Vagina (tissue), 2 donors: Measurements from ENCODE around the gene SEMA5B. TPM values are rescaled to one million over a fixed set of nuclear protein-coding genes. Genes with fewer than 3 reads are reported as not detected.

ENCODE experiments used
- DNase-seq, 2 donors: peaks; one replicate each; pipeline ENCODE4 v3.0.0-alpha.2; 2017; ENCODE audit errors: extremely low spot score in 2 of 2
- H3K27ac ChIP-seq: fragments of 200-600 bp; sonication (generic); one replicate; pipeline ENCODE4 v1.5.1; 2019
- H3K27me3 ChIP-seq: fragments of 200-600 bp; sonication (generic); one replicate; pipeline ENCODE4 v1.5.1; 2019
- H3K36me3 ChIP-seq, 2 donors: fragments of 200-600 bp; sonication (generic); one replicate each; pipeline ENCODE4 v1.5.1; 2017 to 2019
- H3K4me1 ChIP-seq: fragments of 200-600 bp; sonication (generic); one replicate; pipeline ENCODE4 v1.5.1; 2019
- H3K4me3 ChIP-seq, 2 donors: fragments of 200-600 bp; sonication (generic); 1 replicate in 1 of 2; 2 replicates in 1 of 2; pipeline ENCODE4 v1.5.1; 2016 to 2019
- H3K9me3 ChIP-seq: fragments of 200-600 bp; sonication (generic); one replicate; pipeline ENCODE4 v1.5.1; 2019
- CTCF ChIP-seq, 3 experiments: fragments of 450-650 bp in 2 of 3; fragments of 200-600 bp in 1 of 3; sonication (generic) in 1 of 3; IDR thresholded peaks; one replicate each; pipeline ENCODE4 v1.5.1; 2017 to 2019; ENCODE audit warnings: antibody characterized with exemption in 3 of 3, mild to moderate bottlenecking in 2 of 3, moderate library complexity in 2 of 3
- POLR2A ChIP-seq, 2 donors: fragments of 450-650 bp; IDR thresholded peaks; one replicate each; pipeline ENCODE4 v1.6.1; 2017; ENCODE audit warnings: antibody characterized with exemption in 2 of 2, mild to moderate bottlenecking in 2 of 2, moderate library complexity in 2 of 2
- POLR2AphosphoS5 ChIP-seq, 2 donors: sonication (generic); formaldehyde crosslinking; IDR thresholded peaks; one replicate each; pipeline ENCODE4 v1.9.0; 2017; ENCODE audit warnings: antibody characterized with exemption in 2 of 2, mild to moderate bottlenecking in 2 of 2, low read depth in 1 of 2; ENCODE audit not compliant: insufficient read depth in 1 of 2
- intact Hi-C: fragments of 100-400 bp; cut with DNase I; formaldehyde crosslinking; loops from one replicate; pipeline ENCODE4 v1.15.1; 2023
- total RNA-seq: library from RNA; depleted of rRNA; stranded (reverse); fragments of >200 nt; gene quantifications from one replicate; pipeline ENCODE4 v1.2.3, GENCODE V29; 2016

Gene SEMA5B
- total RNA-seq, 1 donor from 2014 or later: 0.25 TPM

DNA sequence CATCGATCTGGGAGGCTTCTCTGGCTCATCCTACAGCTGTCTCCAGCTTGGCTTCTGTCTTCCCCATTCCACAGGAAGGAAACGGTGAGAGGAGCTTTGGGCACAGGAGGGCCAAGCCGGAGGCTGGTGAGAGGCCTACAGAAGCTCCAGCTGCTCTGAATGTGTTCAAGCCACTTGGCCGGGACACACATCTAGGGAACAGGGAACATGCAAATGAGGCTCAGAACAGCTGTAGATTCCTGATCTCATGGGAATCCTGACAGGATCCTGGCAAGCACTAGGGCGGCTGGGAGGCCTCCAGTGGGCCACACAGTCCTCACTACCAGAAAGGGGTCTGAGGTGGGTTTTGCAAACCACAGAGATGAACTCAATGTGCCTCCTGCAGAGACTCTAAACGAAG, 13.7 kb downstream of the SEMA5B start:
- intact Hi-C loops: no loop called here
- Histone ChIP-seq H3K4me3 (no peak overlapping the region), H3K4me1 (no peaks in the 10 kb centered on the region), H3K27ac (no peak overlapping the region), H3K36me3 (no peaks in the 10 kb centered on the region), H3K27me3 (no peaks in the 10 kb centered on the region), H3K9me3 (no peaks in the 10 kb centered on the region)
- TF ChIP-seq CTCF (IDR thresholded peaks at IDR 0.05) (no peak), POLR2AphosphoS5 (IDR thresholded peaks at IDR 0.05; ENCODE audit: insufficient read depth in 1 of 2, low read depth in 1 of 2) (no peak), POLR2A (IDR thresholded peaks at IDR 0.05) (no peak)
- no peak for DNase-seq

GRCh38 chr3:123012652-123013051, 14.9 kb downstream of the SEMA5B start:
- intact Hi-C loops: no loop called here
- Histone ChIP-seq H3K4me1 (no peaks in the 10 kb centered on the region), H3K27me3 (no peaks in the 10 kb centered on the region), H3K4me3 (no peak overlapping the region), H3K9me3 (no peaks in the 10 kb centered on the region), H3K36me3 (no peaks in the 10 kb centered on the region), H3K27ac (no peak overlapping the region)
- no peak for DNase-seq
- TF ChIP-seq POLR2AphosphoS5 (IDR thresholded peaks at IDR 0.05; ENCODE audit: insufficient read depth in 1 of 2, low read depth in 1 of 2): no peak
- no peak for TF ChIP-seq POLR2A (IDR thresholded peaks at IDR 0.05)
- no peak for TF ChIP-seq CTCF (IDR thresholded peaks at IDR 0.05)

DNA sequence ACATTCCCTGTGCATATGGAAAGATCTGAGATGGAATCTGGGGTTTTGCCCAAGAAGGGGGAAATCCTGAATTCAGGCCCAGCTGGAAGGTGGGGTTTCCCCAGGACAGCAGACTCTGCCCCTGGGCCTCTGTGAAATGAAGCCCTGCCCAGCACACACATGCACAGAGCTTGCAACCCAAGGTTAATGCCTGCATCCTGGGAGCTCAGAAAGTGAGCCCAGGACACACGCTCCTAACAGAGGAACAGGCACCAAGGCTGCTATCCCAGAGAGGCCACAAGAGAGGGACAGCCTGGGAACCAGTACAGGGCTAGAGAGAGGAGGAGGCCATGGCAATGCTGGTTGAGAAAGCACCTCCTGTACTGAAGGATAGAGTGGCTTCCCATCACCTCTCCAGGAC, 16.1 kb downstream of the SEMA5B start:
- intact Hi-C loops: no loop called here
- no peak overlapping the region for H3K27ac ChIP-seq

DNA sequence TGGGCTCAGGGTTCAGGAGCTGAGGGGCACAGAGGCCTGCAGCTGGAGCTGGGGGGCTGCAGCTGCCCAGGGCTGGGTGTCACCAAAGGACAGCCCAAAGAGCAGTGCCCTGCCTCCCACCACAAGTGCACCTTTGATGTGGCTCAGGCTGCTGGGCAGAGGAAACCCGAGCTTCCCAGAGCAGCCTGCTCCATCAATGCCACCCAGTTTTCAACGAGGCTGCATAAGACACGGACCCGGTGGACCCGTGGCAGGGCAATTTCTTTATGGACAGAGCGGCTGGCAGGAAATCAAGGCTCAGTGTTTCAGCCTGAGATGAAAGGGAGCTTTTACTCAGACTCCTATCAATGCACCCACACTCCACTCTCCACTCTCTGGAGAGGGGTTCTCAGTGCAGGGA, 18.7 kb downstream of the SEMA5B start:
- intact Hi-C loops: no loop called here
- H3K4me1 ChIP-seq: no peaks in the 10 kb centered on the region
- no peak overlapping the region for H3K27ac ChIP-seq
- DNase-seq: no peak
- no peak overlapping the region for H3K4me3 ChIP-seq
- H3K27me3 ChIP-seq: no peaks in the 10 kb centered on the region
- TF ChIP-seq POLR2A (IDR thresholded peaks at IDR 0.05): no peak
- TF ChIP-seq POLR2AphosphoS5 (IDR thresholded peaks at IDR 0.05; ENCODE audit: insufficient read depth in 1 of 2, low read depth in 1 of 2): no peak
- no peak for TF ChIP-seq CTCF (IDR thresholded peaks at IDR 0.05)
- H3K36me3 ChIP-seq: no peaks in the 10 kb centered on the region
- H3K9me3 ChIP-seq: no peaks in the 10 kb centered on the region

More for the DNA sequence above, 16.1 kb downstream of the SEMA5B start:
- Histone ChIP-seq H3K4me3 (no peak overlapping the region), H3K4me1 (no peaks in the 10 kb centered on the region), H3K36me3 (no peaks in the 10 kb centered on the region), H3K27me3 (no peaks in the 10 kb centered on the region), H3K9me3 (no peaks in the 10 kb centered on the region)
- TF ChIP-seq POLR2A (IDR thresholded peaks at IDR 0.05): no peak
- TF ChIP-seq POLR2AphosphoS5 (IDR thresholded peaks at IDR 0.05; ENCODE audit: insufficient read depth in 1 of 2, low read depth in 1 of 2): no peak
- TF ChIP-seq CTCF (IDR thresholded peaks at IDR 0.05): no peak
- no peak for DNase-seq

- H3K27ac ChIP-seq: no peak overlapping the region
- no peaks in the 10 kb centered on the region for H3K36me3 ChIP-seq
- no peaks in the 10 kb centered on the region for H3K4me1 ChIP-seq
- DNase-seq: no peak
- no peaks in the 10 kb centered on the region for H3K27me3 ChIP-seq
- H3K4me3 ChIP-seq: no peak overlapping the region
- intact Hi-C loops: no loop called here
- H3K9me3 ChIP-seq: no peaks in the 10 kb centered on the region
- no peak for TF ChIP-seq POLR2AphosphoS5 (IDR thresholded peaks at IDR 0.05; ENCODE audit: insufficient read depth in 1 of 2, low read depth in 1 of 2)
- no peak for TF ChIP-seq POLR2A (IDR thresholded peaks at IDR 0.05)
- no peak for TF ChIP-seq CTCF (IDR thresholded peaks at IDR 0.05)
These were observed 21.0 kb downstream of the SEMA5B start for GRCh38 chr3:123006609-123007008.
